Stimulated activated CD4-positive, alpha-beta T cell treated with anti-CD3 and anti-CD28 coated beads, TNF-alpha, amount 100 ng/mL, for 1 hour (primary cell): ENCODE measurements around the gene BUB3.

Experiments used
- DNase-seq, 3 donors: peaks; one replicate each; pipeline ENCODE4 v3.0.0-alpha.2; 2020; ENCODE audit warnings: low read depth in 3 of 3, low spot score in 1 of 3

The BUB3 gene

GRCh38 chr10:123202506-123202905, 48.3 kb downstream of the BUB3 start:
- no peak for DNase-seq

GRCh38 chr10:123203393-123204126, 49.4 kb downstream of the BUB3 start:
- DNase-seq = no peak

- no peak for DNase-seq
These were observed 49.9 kb downstream of the BUB3 start for GRCh38 chr10:123204127-123204461.

GRCh38 chr10:123205041-123205440, 50.8 kb downstream of the BUB3 start:
- no peak for DNase-seq

GRCh38 chr10:123212063-123212462, 57.9 kb downstream of the BUB3 start:
- no peak for DNase-seq

- DNase-seq = no peak
These were observed 58.4 kb downstream of the BUB3 start for GRCh38 chr10:123212640-123213039.

- DNase-seq = no peak
These were observed 59.0 kb downstream of the BUB3 start for GRCh38 chr10:123213192-123213591.
